ENCODE results near the gene SHMT1.
"Not testable (repeated sequence)": the region's sequence is repeated elsewhere in the genome, so short reads cannot be mapped to it uniquely, and the experiment has no call there.

The SHMT1 gene

DNA sequence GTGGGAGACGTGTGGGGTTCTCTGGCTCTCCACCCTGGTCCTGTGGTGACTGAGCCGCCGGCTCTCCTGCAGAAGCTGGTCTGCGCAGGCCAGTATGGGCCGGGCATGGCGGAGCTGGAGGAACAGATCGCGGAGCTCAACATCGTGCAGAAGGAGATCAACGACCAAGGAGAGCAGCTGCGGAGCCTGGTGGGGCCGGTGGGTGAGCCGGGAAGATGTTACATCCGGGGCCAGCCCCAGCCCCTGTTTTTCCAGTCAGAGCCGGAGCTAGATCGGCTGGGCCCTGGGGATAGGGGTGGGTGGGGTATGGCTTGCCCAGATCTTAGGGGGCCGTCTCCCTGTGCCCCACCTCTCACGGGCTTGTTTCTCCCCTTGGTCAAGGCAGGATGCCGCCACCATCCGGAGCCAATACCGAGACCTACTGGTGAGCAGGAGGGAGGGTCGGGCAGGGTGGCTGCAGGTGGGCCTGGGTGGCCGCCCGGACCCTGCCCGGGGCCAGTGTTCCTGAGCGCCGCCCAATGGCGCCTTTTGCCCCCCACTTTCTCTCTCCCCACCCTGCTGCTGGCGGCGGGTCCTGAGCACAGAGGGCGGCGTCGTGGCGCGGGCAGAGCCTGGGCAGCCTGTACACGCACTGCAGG, 19.2 kb upstream of the SHMT1 start:
- TF ChIP-seq, protein P1, sequence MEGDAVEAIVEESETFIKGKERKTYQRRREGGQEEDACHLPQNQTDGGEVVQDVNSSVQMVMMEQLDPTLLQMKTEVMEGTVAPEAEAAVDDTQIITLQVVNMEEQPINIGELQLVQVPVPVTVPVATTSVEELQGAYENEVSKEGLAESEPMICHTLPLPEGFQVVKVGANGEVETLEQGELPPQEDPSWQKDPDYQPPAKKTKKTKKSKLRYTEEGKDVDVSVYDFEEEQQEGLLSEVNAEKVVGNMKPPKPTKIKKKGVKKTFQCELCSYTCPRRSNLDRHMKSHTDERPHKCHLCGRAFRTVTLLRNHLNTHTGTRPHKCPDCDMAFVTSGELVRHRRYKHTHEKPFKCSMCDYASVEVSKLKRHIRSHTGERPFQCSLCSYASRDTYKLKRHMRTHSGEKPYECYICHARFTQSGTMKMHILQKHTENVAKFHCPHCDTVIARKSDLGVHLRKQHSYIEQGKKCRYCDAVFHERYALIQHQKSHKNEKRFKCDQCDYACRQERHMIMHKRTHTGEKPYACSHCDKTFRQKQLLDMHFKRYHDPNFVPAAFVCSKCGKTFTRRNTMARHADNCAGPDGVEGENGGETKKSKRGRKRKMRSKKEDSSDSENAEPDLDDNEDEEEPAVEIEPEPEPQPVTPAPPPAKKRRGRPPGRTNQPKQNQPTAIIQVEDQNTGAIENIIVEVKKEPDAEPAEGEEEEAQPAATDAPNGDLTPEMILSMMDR (IDR thresholded peaks at IDR 0.05; ENCODE audit: low read depth, low read length) = no peak
- no peak for TF ChIP-seq POLR2A (IDR thresholded peaks at IDR 0.05; ENCODE audit: extremely low read depth, insufficient read length)
- TF ChIP-seq MAX (IDR thresholded peaks at IDR 0.05; ENCODE audit: low read depth, low read length) = no peak
- no peak for TF ChIP-seq MYC (IDR thresholded peaks at IDR 0.05; ENCODE audit: low read depth, low read length)
- no peak for DNase-seq (ENCODE audit: low read depth)

GRCh38 chr17:18381953-18382245, 18.5 kb upstream of the SHMT1 start:
- TF ChIP-seq, protein P1 (IDR thresholded peaks at IDR 0.05; ENCODE audit: low read depth, low read length) = no peak
- no peak for TF ChIP-seq MYC (IDR thresholded peaks at IDR 0.05; ENCODE audit: low read depth, low read length)
- no peak for TF ChIP-seq MAX (IDR thresholded peaks at IDR 0.05; ENCODE audit: low read depth, low read length)
- TF ChIP-seq POLR2A (IDR thresholded peaks at IDR 0.05; ENCODE audit: extremely low read depth, insufficient read length) = no peak
- no peak overlapping the region for H3K4me3 ChIP-seq (ENCODE audit: low read depth, low read length)
- DNase-seq (ENCODE audit: low read depth) = no peak

More for the DNA sequence above, 19.2 kb upstream of the SHMT1 start:
- no peak overlapping the region for H3K4me3 ChIP-seq (ENCODE audit: low read depth, low read length)

GRCh38 chr17:18381158-18381952, 18.0 kb upstream of the SHMT1 start:
- DNase-seq (ENCODE audit: low read depth) = no peak
- TF ChIP-seq MAX (IDR thresholded peaks at IDR 0.05; ENCODE audit: low read depth, low read length) = no peak
- TF ChIP-seq, protein P1 (IDR thresholded peaks at IDR 0.05; ENCODE audit: low read depth, low read length) = no peak
- no peak for TF ChIP-seq POLR2A (IDR thresholded peaks at IDR 0.05; ENCODE audit: extremely low read depth, insufficient read length)
- no peak for TF ChIP-seq MYC (IDR thresholded peaks at IDR 0.05; ENCODE audit: low read depth, low read length)
- no peak overlapping the region for H3K4me3 ChIP-seq (ENCODE audit: low read depth, low read length)

GRCh38 chr17:18380471-18381157, 17.3 kb upstream of the SHMT1 start:
- TF ChIP-seq POLR2A (IDR thresholded peaks at IDR 0.05; ENCODE audit: extremely low read depth, insufficient read length) (no peak), MYC (IDR thresholded peaks at IDR 0.05; ENCODE audit: low read depth, low read length) (no peak), MAX (IDR thresholded peaks at IDR 0.05; ENCODE audit: low read depth, low read length) (no peak)
- TF ChIP-seq, protein P1 (IDR thresholded peaks at IDR 0.05; ENCODE audit: low read depth, low read length) = no peak
- DNase-seq (ENCODE audit: low read depth) = no peak
- no peak overlapping the region for H3K4me3 ChIP-seq (ENCODE audit: low read depth, low read length)

DNA sequence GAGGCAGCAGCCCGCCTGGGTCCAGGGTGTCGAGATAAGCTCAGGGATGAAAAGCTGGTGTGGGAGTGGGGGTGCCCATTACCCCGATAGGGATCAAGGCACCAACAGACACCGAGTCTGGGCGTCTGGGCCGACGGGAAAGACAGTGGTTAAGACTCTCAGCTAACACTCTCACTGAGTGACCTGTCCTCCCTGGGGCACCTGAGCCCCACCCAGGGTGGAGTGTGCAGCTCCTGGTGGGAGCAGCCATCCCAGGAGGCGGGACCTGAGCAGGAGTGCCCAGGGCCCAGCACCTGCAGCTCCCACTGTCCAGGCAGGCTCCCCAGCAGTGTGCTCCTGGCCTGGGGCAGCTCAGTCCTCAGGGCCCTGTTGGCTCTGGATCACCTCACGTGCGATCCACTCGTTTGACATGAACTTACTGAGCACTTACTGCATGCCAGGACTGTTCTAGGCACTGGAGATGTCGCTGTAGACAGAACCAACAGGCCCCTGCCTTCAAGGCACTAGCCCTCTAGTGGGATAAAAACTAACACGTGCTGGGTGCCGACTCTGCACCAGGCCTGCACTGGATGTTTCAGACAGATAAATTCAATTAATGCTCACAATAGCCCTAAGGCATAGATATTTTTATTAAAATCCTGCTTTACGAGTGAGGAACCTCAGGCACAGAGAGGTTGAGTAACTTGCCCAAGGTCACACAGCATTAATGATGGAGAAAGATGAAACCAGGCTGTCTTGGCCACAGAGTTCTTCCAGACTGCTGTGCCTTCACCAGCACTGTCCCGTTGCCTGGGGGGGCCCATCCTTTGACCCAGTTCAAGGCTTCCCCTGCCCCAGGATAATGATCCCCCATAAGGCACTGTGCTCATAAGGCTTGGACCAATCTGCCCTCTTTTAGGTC, 16.1 kb upstream of the SHMT1 start:
- TF ChIP-seq MAX (IDR thresholded peaks at IDR 0.05; ENCODE audit: low read depth, low read length) = no peak
- TF ChIP-seq, protein P1 (IDR thresholded peaks at IDR 0.05; ENCODE audit: low read depth, low read length) = peak; percentile 3
- DNase-seq (ENCODE audit: low read depth) = no peak
- H3K4me3 ChIP-seq (ENCODE audit: low read depth, low read length) = no peak overlapping the region

- H3K4me3 ChIP-seq (ENCODE audit: low read depth, low read length) = not testable (repeated sequence)
- DNase-seq (ENCODE audit: low read depth) = peak; percentile 46
Observed at GRCh38 chr17:18378614-18379013, 15.3 kb upstream of the SHMT1 start.

All from NB4 (cell line).